SHP77 treated with DMSO at 0.1 percent for 48 hours (cell line): Measurements from ENCODE around the gene ZBTB24.
"Not testable (repeated sequence)": the region's sequence is repeated elsewhere in the genome, so short reads cannot be mapped to it uniquely, and the experiment has no call there.

Experiments used
- DNase-seq: peaks from one replicate; lab custom pipeline; 2025; lab: John Stamatoyannopoulos, UW

ZBTB24 gene

GRCh38 chr6:109469591-109470189, 13.3 kb downstream of the ZBTB24 start:
- no peak for DNase-seq

- no peak for DNase-seq
Measured at GRCh38 chr6:109467696-109468095, 15.3 kb downstream of the ZBTB24 start.

- DNase-seq = no peak
Measured at GRCh38 chr6:109466212-109466923, 16.7 kb downstream of the ZBTB24 start.

GRCh38 chr6:109465772-109466171, 17.2 kb downstream of the ZBTB24 start:
- DNase-seq = peak; percentile 88

- DNase-seq = no peak
Measured at GRCh38 chr6:109461733-109462526, 21.1 kb downstream of the ZBTB24 start.

- DNase-seq = not testable (repeated sequence)
Measured at GRCh38 chr6:109461205-109461604, 21.8 kb downstream of the ZBTB24 start.

GRCh38 chr6:109460161-109460829, 22.7 kb downstream of the ZBTB24 start:
- DNase-seq = no peak

GRCh38 chr6:109458774-109459531, 24.1 kb downstream of the ZBTB24 start:
- no peak for DNase-seq

GRCh38 chr6:109457562-109457996, 25.4 kb downstream of the ZBTB24 start:
- DNase-seq = no peak

- no peak for DNase-seq
Measured at GRCh38 chr6:109456710-109457561, 26.1 kb downstream of the ZBTB24 start.

- DNase-seq = no peak
Measured at GRCh38 chr6:109456111-109456583, 26.9 kb downstream of the ZBTB24 start.

- peak; percentile 58 for DNase-seq
Measured at GRCh38 chr6:109455437-109456110, 27.4 kb downstream of the ZBTB24 start, which contains the start of gene MICAL1. Gene MICAL1 (minus strand): TSS chr6:109455772. CDS start chr6:109454196, 1,576 bp downstream.

GRCh38 chr6:109454496-109455436, 28.3 kb downstream of the ZBTB24 start:
- DNase-seq = no peak

- DNase-seq = no peak
Measured at GRCh38 chr6:109453594-109454495, 29.2 kb downstream of the ZBTB24 start.

GRCh38 chr6:109453156-109453555, 29.9 kb downstream of the ZBTB24 start:
- DNase-seq = no peak

GRCh38 chr6:109452181-109452580, 30.8 kb downstream of the ZBTB24 start:
- no peak for DNase-seq

- DNase-seq = no peak
Measured at GRCh38 chr6:109451376-109451775, 31.6 kb downstream of the ZBTB24 start.

- no peak for DNase-seq
Measured at GRCh38 chr6:109450801-109451200, 32.2 kb downstream of the ZBTB24 start.
